ENCODE results near the gene UBE2D3. TPM values are rescaled to one million over a fixed set of nuclear protein-coding genes. Genes with fewer than 3 reads are reported as not detected.

UBE2D3 gene
- total RNA-seq, 4 donors from 2014 or later: 391 to 497 (median 418) TPM

DNA sequence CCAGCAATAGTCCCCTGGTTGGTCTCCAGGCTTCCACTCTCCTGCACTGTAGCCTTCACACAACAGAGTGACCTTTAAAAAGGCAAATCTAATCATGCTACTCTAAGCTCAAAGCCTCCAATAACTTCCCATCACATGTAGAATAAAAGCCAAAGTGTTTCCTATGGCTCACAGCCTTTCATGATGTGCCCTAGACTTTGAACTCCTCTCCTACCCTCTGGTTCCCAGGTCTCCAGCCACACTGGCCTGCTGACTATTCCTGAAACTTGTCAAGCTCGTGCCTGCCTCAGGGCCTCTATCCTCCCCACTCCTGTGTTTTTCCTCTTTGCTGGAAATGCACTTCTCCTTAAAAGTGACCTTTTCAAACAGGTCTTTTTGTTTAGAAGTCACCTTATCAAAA, 69.7 kb downstream of the UBE2D3 start:
- DNase-seq (ENCODE audit: low spot score in 2 of 2): no peak
- TF ChIP-seq, protein P1, sequence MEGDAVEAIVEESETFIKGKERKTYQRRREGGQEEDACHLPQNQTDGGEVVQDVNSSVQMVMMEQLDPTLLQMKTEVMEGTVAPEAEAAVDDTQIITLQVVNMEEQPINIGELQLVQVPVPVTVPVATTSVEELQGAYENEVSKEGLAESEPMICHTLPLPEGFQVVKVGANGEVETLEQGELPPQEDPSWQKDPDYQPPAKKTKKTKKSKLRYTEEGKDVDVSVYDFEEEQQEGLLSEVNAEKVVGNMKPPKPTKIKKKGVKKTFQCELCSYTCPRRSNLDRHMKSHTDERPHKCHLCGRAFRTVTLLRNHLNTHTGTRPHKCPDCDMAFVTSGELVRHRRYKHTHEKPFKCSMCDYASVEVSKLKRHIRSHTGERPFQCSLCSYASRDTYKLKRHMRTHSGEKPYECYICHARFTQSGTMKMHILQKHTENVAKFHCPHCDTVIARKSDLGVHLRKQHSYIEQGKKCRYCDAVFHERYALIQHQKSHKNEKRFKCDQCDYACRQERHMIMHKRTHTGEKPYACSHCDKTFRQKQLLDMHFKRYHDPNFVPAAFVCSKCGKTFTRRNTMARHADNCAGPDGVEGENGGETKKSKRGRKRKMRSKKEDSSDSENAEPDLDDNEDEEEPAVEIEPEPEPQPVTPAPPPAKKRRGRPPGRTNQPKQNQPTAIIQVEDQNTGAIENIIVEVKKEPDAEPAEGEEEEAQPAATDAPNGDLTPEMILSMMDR (IDR thresholded peaks at IDR 0.05): no peak
- no peak for TF ChIP-seq POLR2A (IDR thresholded peaks at IDR 0.05)
- no peak overlapping the region for H3K4me3 ChIP-seq (ENCODE audit: low read depth, poor library complexity, severe bottlenecking)
- WGBS, 2 donors: 63 to 84% methylated on average over 1 of the region's 1 CpG
- intact Hi-C loops (cut with DNase I; ENCODE audit: low total_unique reads): no loop called here

DNA sequence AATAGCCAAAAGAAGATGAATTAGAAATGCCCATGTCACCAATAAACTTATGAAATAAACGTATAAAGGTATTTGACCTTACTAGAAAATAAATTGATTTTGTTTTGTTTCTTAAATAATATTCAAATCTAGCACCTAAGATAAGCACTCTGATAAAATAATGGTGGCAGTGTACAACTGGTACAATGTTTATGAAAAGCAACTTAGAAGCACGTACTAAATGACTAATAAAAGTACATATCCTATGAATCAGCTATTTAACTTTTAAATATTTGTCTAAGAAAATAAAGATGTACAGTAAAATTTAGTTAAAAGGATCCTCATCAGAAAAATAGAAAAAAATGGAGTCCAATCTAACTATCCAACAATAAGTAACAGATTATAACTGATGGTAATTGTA, 73.3 kb downstream of the UBE2D3 start:
- intact Hi-C loops (cut with DNase I; ENCODE audit: low total_unique reads): no loop called here
- DNase-seq (ENCODE audit: low spot score in 2 of 2): no peak
- WGBS, 2 donors: 84 to 90% methylated on average over 2 of the region's 2 CpGs
- TF ChIP-seq, protein P1 (IDR thresholded peaks at IDR 0.05): no peak
- no peak for TF ChIP-seq POLR2A (IDR thresholded peaks at IDR 0.05)
- no peak overlapping the region for H3K4me3 ChIP-seq (ENCODE audit: low read depth, poor library complexity, severe bottlenecking)

DNA sequence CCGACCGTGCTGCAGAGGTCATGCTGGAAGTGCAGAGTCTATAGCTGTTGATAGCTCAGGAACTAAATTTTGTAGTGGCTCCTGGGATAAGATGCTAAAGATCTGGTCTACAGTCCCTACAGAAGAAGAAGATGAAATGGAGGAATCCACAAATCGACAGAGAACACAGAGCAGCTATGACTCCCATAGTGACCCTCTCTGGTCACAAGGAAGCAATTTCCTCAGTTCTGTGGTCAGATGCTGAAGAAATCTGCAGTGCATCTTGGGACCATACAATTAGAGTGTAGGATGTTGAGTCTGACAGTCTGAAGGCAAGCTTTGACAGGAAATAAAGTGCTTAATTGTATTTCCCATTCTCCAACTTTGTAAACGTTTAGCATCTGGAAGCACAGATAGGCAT, 75.4 kb downstream of the UBE2D3 start:
- no peak for DNase-seq (ENCODE audit: low spot score in 2 of 2)
- intact Hi-C loops (cut with DNase I; ENCODE audit: low total_unique reads): no loop called here
- TF ChIP-seq POLR2A (IDR thresholded peaks at IDR 0.05): no peak
- TF ChIP-seq, protein P1 (IDR thresholded peaks at IDR 0.05): no peak
- no peak overlapping the region for H3K4me3 ChIP-seq (ENCODE audit: low read depth, poor library complexity, severe bottlenecking)
- WGBS, 2 donors: 82 to 83% methylated on average over 4 of the region's 4 CpGs

Other genes with a start within 250 kb of the UBE2D3 start
- 10 to 100 TPM; 11.9 to 20.8 (median 14.3) TPM for gene MANBA, start 66.6 kb downstream of the UBE2D3 start, total RNA-seq
- gene CISD2, start 41.4 kb upstream of the UBE2D3 start, total RNA-seq: 10 to 100 TPM in 3 of 4 donors, 1 to 10 TPM in 1; 5.5 to 12.0 (median 11.3) TPM
- gene SLC9B1, start 192.2 kb upstream of the UBE2D3 start, total RNA-seq: 1 to 10 TPM in 1 of 4 donors, under 1 TPM in 3; 0.30 to 1.4 (median 0.51) TPM
- 1 to 10 TPM; 1.3 to 4.3 (median 2.8) TPM for gene SLC9B2, start 249.2 kb upstream of the UBE2D3 start, total RNA-seq